GM12878 (cell line): Measurements from ENCODE around the gene HSFX1. TPM values are rescaled to one million over a fixed set of nuclear protein-coding genes. Genes with fewer than 3 reads are reported as not detected.
"Not testable (repeated sequence)": the region's sequence is repeated elsewhere in the genome, so short reads cannot be mapped to it uniquely, and the experiment has no call there.

Source experiments
- ATAC-seq: fragments of 200-7000 bp; cut with Tn5 transposase; 3 replicates; pipeline ENCODE4 v1.9.1; 2020; ENCODE audit warnings: mild to moderate bottlenecking, moderate library complexity
- BruUV-seq: library from RNA; stranded (reverse); fragments of 400-500 nt; replicated peaks from 2 replicates; lab custom pipeline; 2021; lab: Mats Ljungman, UMichigan
- CTCF ChIA-PET: fragments of 300-600 bp; sonication (Branson Sonifier 250); formaldehyde crosslinking; extraction: SDS; loops from one replicate; lab custom pipeline; 2021; ENCODE audit warnings: inconsistent platforms; lab: Yijun Ruan, JAX
- POLR2A ChIA-PET: fragments of 350-600 bp; formaldehyde crosslinking; extraction: SDS; loops from one replicate; lab custom pipeline; 2021; ENCODE audit warnings: inconsistent platforms; lab: Charles Lee
- RAD21 ChIA-PET: fragments of 300-600 bp; sonication (Branson Sonifier 250); formaldehyde crosslinking; loops from one replicate; lab custom pipeline; 2023; ENCODE audit warnings: antibody characterized with exemption; ENCODE audit not compliant: unreplicated experiment; lab: Charles Lee
- SMC1A ChIA-PET: fragments of 300-600 bp; sonication (Branson Sonifier 250); formaldehyde crosslinking; loops from one replicate; lab custom pipeline; 2023; ENCODE audit not compliant: unreplicated experiment, uncharacterized antibody; lab: Charles Lee
- DNase-seq: peaks from one replicate; pipeline ENCODE4 v3.0.0-alpha.2; 2011; ENCODE audit warnings: low read depth, low spot score
- FAIRE-seq: peaks from 3 replicates; lab custom pipeline; 2011; peaks lifted over from hg19 to GRCh38; lab: Jason Lieb, UNC
- H2AFZ ChIP-seq: 2 replicates; pipeline ENCODE4 v1.6.0; 2011; ENCODE audit warnings: low read depth, low read length, control low read depth; ENCODE audit not compliant: control insufficient read depth
- H3K27ac ChIP-seq: 2 replicates; pipeline ENCODE4 v1.5.1; 2011; ENCODE audit warnings: control low read depth; ENCODE audit not compliant: control insufficient read depth, insufficient read depth
- H3K27me3 ChIP-seq, 2 experiments: replicated peaks in 1 of 2; 2 replicates each; pipeline versions ENCODE4 v1.6.0 to v1.6.1; 2011; ENCODE audit warnings: low read length in 1 of 2; ENCODE audit not compliant: control insufficient read depth in 2 of 2, insufficient read depth in 2 of 2
- H3K36me3 ChIP-seq, 2 experiments: 2 replicates each; pipeline ENCODE4 v1.5.1; 2011; ENCODE audit warnings: low read length in 1 of 2; ENCODE audit not compliant: control insufficient read depth in 2 of 2, insufficient read depth in 2 of 2
- H3K4me1 ChIP-seq: 2 replicates; pipeline ENCODE4 v1.6.1; 2011; ENCODE audit warnings: mild to moderate bottlenecking, low read length, moderate library complexity, mixed read lengths; ENCODE audit not compliant: control insufficient read depth, insufficient read depth
- H3K4me2 ChIP-seq: 2 replicates; pipeline ENCODE4 v1.6.0; 2011; ENCODE audit warnings: control low read depth; ENCODE audit not compliant: control insufficient read depth, insufficient read depth
- H3K4me3 ChIP-seq: fragments of 200-600 bp; sonication (generic); 2 replicates; pipeline ENCODE4 v1.5.1; 2016
- H3K79me2 ChIP-seq: 2 replicates; pipeline ENCODE4 v1.6.0; 2011; ENCODE audit warnings: low read length; ENCODE audit not compliant: control insufficient read depth, insufficient read depth
- H3K9ac ChIP-seq: 2 replicates; pipeline ENCODE4 v1.8.0; 2011; ENCODE audit warnings: low read length, control low read depth, mixed read lengths; ENCODE audit not compliant: control insufficient read depth, insufficient read depth
- H3K9me3 ChIP-seq: replicated peaks from 3 replicates; pipeline ENCODE4 v1.5.1; 2011; ENCODE audit warnings: mild to moderate bottlenecking, low read length; ENCODE audit not compliant: control insufficient read depth, insufficient read depth
- H4K20me1 ChIP-seq: 2 replicates; pipeline ENCODE4 v1.6.0; 2011; ENCODE audit not compliant: control insufficient read depth, insufficient read depth
- CHD1 ChIP-seq: IDR thresholded peaks from 2 replicates; pipeline ENCODE4 v1.6.1; 2012; ENCODE audit warnings: low read depth, low read length, improper control_type of control experiment
- FOXM1 ChIP-seq: IDR thresholded peaks from 2 replicates; pipeline ENCODE4 v1.6.1; 2012; ENCODE audit warnings: low read depth, mild to moderate bottlenecking, inconsistent platforms, low read length, moderate library complexity
- IRF5 ChIP-seq: fragments of 450-650 bp; IDR thresholded peaks from 2 replicates; pipeline ENCODE4 v1.6.1; 2017; ENCODE audit warnings: borderline replicate concordance
- KAT2A ChIP-seq: conservative IDR thresholded peaks from 2 replicates; pipeline ENCODE4 v1.6.1; 2011; ENCODE audit warnings: low read depth, low read length; ENCODE audit not compliant: control insufficient read depth
- RBBP5 ChIP-seq: fragments of 200-600 bp; sonication (generic); conservative IDR thresholded peaks from 2 replicates; pipeline ENCODE4 v1.6.1; 2016
- SUZ12 ChIP-seq: fragments of 200-600 bp; sonication (generic); IDR thresholded peaks from one replicate; pipeline ENCODE4 v1.6.1; 2018; ENCODE audit warnings: antibody characterized with exemption, mild to moderate bottlenecking; ENCODE audit not compliant: unreplicated experiment
- ZBED1 ChIP-seq: IDR thresholded peaks from 2 replicates; pipeline ENCODE4 v1.6.1; 2016; ENCODE audit warnings: borderline replicate concordance
- ZNF207 ChIP-seq: fragments of 450-650 bp; IDR thresholded peaks from 2 replicates; pipeline ENCODE4 v1.6.1; 2014; ENCODE audit warnings: antibody characterized with exemption, mild to moderate bottlenecking, borderline replicate concordance
- ZNF24 ChIP-seq: fragments of 450-650 bp; IDR thresholded peaks from 2 replicates; pipeline ENCODE4 v1.6.1; 2017; ENCODE audit warnings: antibody characterized with exemption, mild to moderate bottlenecking
- ZSCAN29 ChIP-seq: fragments of 450-650 bp; IDR thresholded peaks from 2 replicates; pipeline ENCODE4 v1.6.1; 2017; ENCODE audit warnings: mild to moderate bottlenecking, moderate library complexity
- WGBS: methylation state at CpG from one replicate; pipeline ENCODE4 v1.1.6; 2016; ENCODE audit warnings: low lambda C conversion rate; ENCODE audit not compliant: insufficient replicate concordance, insufficient coverage; ENCODE audit errors: missing lambda C conversion rate; 5-methylcytosine and 5-hydroxymethylcytosine counted together
- in situ Hi-C: fragments of 300-500 bp; cut with MboI; formaldehyde crosslinking; loops from 9 replicates; pipeline ENCODE4 v1.14.3; 2018; ENCODE audit warnings: mixed read lengths
- intact Hi-C: fragments of 100-400 bp; cut with micrococcal nuclease; formaldehyde crosslinking; loops from one replicate; pipeline ENCODE4 v1.14.2; 2022; ENCODE audit not compliant: unreplicated experiment
- polyA plus RNA-seq, 11 experiments: library from polyadenylated mRNA; depleted of rRNA in 4 of 11; unstranded in 6 of 11; stranded (reverse) in 5 of 11; fragments of >200 nt; fragmentation: Nextera tagmentation in 4 of 11; fragmentation: Illumina TruSeq in 1 of 11; extraction: Ambion mirVana in 4 of 11; extraction: Trizol in 1 of 11; gene quantifications; 1 replicate in 1 of 11; 2 replicates in 10 of 11; pipeline versions ENCODE4 v1.2.1 to v1.2.3, GENCODE V29; 2011 to 2016; ENCODE audit warnings: inconsistent platforms in 2 of 11, missing spikeins in 2 of 11, low read depth in 1 of 11
- total RNA-seq, 4 experiments: library from RNA; depleted of rRNA in 3 of 4; stranded (reverse); fragments of >200 nt in 3 of 4; fragmentation: Illumina TruSeq in 1 of 4; extraction: Trizol in 1 of 4; gene quantifications; 2 replicates each; pipeline versions ENCODE4 v1.2.1 to v1.2.3, GENCODE V29; 2013 to 2021

The HSFX1 gene
- total and polyA plus RNA-seq, 10 of the 15 experiments (the other 5 are each of a cell fraction or from before 2014, with no cell fraction given) = 0.06 to 0.56 (median 0.10) TPM; not detected in 3

- Histone ChIP-seq H2AFZ (no peak overlapping the region), H3K4me2 (no peak overlapping the region), H3K4me3 (no peak overlapping the region), H3K27ac (no peak overlapping the region), H3K79me2 (no peaks in the 10 kb centered on the region), H3K4me1 (no peaks in the 10 kb centered on the region), H3K27me3 (no peaks in the 10 kb centered on the region)
- BruUV-seq = no TSS peak
- FAIRE-seq (no peak), ATAC-seq (no peak), DNase-seq (no peak)
- SMC1A ChIA-PET = no interaction called here
- 46% methylated on average over 3 of the region's 3 CpGs for WGBS
- RAD21 ChIA-PET = no interaction called here
- POLR2A ChIA-PET = no interaction called here
- TF ChIP-seq ZNF207 = no peak
- TF ChIP-seq FOXM1 = no peak
- TF ChIP-seq SUZ12 = no peak
- TF ChIP-seq KAT2A = no peak
- no peak for TF ChIP-seq RBBP5
- TF ChIP-seq CHD1 = no peak
- TF ChIP-seq IRF5 = no peak
- no peak for TF ChIP-seq ZBED1
- no peak for TF ChIP-seq ZSCAN29
- TF ChIP-seq ZNF24 = no peak
- TF ChIP-seq, all 136 proteins: peak for 0
- CTCF ChIA-PET = no interaction called here
- Histone ChIP-seq H3K9ac (no peak overlapping the region), H3K9me3 (no peaks in the 10 kb centered on the region; the same call in 2 of the 3 replicates), H4K20me1 (no peaks in the 10 kb centered on the region), H3K36me3 (no peaks in the 10 kb centered on the region)
- intact Hi-C loops = no loop called here
- in situ Hi-C loops = no loop called here
Measured at GRCh38 chrX:149760965-149761364, 12.9 kb upstream of the HSFX1 start.

GRCh38 chrX:149761858-149762674 is 11.8 kb upstream of the HSFX1 start:
- H3K79me2 ChIP-seq, CTCF ChIA-PET, SMC1A ChIA-PET, ATAC-seq, H3K27me3 ChIP-seq, RAD21 ChIA-PET, H3K27ac ChIP-seq, POLR2A ChIA-PET, FAIRE-seq, H2AFZ ChIP-seq, H3K4me1 ChIP-seq, in situ Hi-C loops, H3K36me3 ChIP-seq, DNase-seq, H3K9me3 ChIP-seq, H3K4me3 ChIP-seq, H4K20me1 ChIP-seq, H3K4me2 ChIP-seq, H3K9ac ChIP-seq, intact Hi-C loops, BruUV-seq: not testable (repeated sequence)
- WGBS = 62% methylated on average over 19 of the region's 22 CpGs
